ENCODE measurements around the gene ARHGAP29.

DNA sequence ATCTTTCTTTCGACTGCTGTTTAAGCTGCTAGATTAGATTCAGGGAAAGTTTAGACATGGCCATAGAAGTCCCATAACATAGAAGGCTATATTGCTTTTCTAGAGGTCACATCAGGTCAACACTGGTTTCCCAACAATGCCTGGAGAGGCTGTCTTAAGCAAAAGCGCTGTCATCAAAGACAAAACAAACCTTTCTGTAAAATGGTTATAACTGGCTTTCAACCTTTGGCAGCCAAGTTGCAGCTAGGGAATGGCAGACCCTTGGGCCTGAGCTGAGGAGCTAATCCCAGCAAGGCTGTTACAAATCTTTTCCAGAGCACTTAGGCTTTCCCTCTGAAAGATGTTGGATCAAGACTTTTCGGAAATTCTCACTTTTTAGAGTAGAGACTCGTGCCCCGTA lies 105.3 kb downstream of the ARHGAP29 start:
- TF ChIP-seq EP300 (IDR thresholded peaks at IDR 0.05; ENCODE audit: low read depth) = no peak
- TF ChIP-seq CTCF (IDR thresholded peaks at IDR 0.05) = no peak
- no peak for TF ChIP-seq POLR2A (IDR thresholded peaks at IDR 0.05)
